ENCODE results near the gene B4GALNT3. TPM values are rescaled to one million over a fixed set of nuclear protein-coding genes. Genes with fewer than 3 reads are reported as not detected.

The B4GALNT3 gene
- total and polyA plus RNA-seq, 2 donors (not counting 1 experiment from before 2014, with no cell fraction given): not detected

- H3K4me2 ChIP-seq (ENCODE audit: extremely low read depth, insufficient read depth, low read length): no peak overlapping the region
- H4K20me1 ChIP-seq (ENCODE audit: control insufficient read depth, extremely low read depth, insufficient read depth, low read length): no peaks in the 10 kb centered on the region
- no peak for TF ChIP-seq CTCF (conservative IDR thresholded peaks at IDR 0.05 in 1 of 2, IDR thresholded peaks at IDR 0.05 in 1 of 2; ENCODE audit: low read depth in 1 of 2, low read length in 2 of 2)
- TF ChIP-seq EZH2 (IDR thresholded peaks at IDR 0.05; ENCODE audit: low read length, missing control alignments): no peak
- H3K27me3 ChIP-seq (ENCODE audit: control insufficient read depth, insufficient read depth, low read length): peaks cover 12% of the 10 kb centered on the region
- no peaks in the 10 kb centered on the region for H3K36me3 ChIP-seq (ENCODE audit: control insufficient read depth, insufficient read depth, low read length)
- no peak overlapping the region for H3K9ac ChIP-seq (ENCODE audit: insufficient read depth, low read length)
- no peaks in the 10 kb centered on the region for H3K79me2 ChIP-seq (ENCODE audit: control insufficient read depth, insufficient read depth, low read length)
- H3K4me1 ChIP-seq (ENCODE audit: control insufficient read depth, extremely low read depth, insufficient read depth, low read length): no peaks in the 10 kb centered on the region
- DNase-seq (ENCODE audit: low read depth in 2 of 2): no peak
- no peak overlapping the region for H2AFZ ChIP-seq (ENCODE audit: low read length)
- H3K27ac ChIP-seq (ENCODE audit: insufficient read depth, low read length): no peak overlapping the region
- H3K4me3 ChIP-seq (replicated peaks in 1 of 4; ENCODE audit: control extremely low read depth in 1 of 4, insufficient read depth in 1 of 4, low read depth in 3 of 4, low read length in 4 of 4): no peak overlapping the region
- H3K9me3 ChIP-seq (ENCODE audit: control insufficient read depth, insufficient read depth, low read depth, low read length): no peaks in the 10 kb centered on the region
Observed at GRCh38 chr12:517538-517937, 57.8 kb downstream of the B4GALNT3 start.

DNA sequence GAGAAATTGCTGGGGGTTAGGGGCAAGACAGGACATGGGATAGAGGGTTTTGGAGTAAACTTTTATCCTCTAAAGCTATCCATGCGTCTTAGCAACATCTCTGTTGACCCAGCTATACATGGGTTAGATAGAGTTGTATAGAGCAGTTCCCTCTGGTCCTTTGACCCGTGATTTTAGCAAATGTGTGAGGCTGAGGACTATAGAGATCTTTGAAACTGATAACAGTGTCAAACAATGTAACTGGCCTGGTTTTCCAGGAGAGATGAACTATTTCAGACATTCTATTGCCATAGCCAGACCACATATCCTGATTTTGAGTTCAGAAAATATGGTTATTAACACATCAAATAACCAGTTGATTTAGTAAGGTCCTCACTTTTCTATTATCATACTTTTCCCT, 60.4 kb downstream of the B4GALNT3 start:
- H3K27me3 ChIP-seq (ENCODE audit: control insufficient read depth, insufficient read depth, low read length): peaks cover 12% of the 10 kb centered on the region

GRCh38 chr12:522692-523378, 63.1 kb downstream of the B4GALNT3 start:
- TF ChIP-seq CTCF (conservative IDR thresholded peaks at IDR 0.05 in 1 of 2, IDR thresholded peaks at IDR 0.05 in 1 of 2; ENCODE audit: low read depth in 1 of 2, low read length in 2 of 2): no peak
- TF ChIP-seq EZH2 (IDR thresholded peaks at IDR 0.05; ENCODE audit: low read length, missing control alignments): no peak
- peaks cover 10% of the 10 kb centered on the region for H3K27me3 ChIP-seq (ENCODE audit: control insufficient read depth, insufficient read depth, low read length)

More for the DNA sequence above, 60.4 kb downstream of the B4GALNT3 start:
- Histone ChIP-seq H4K20me1 (ENCODE audit: control insufficient read depth, extremely low read depth, insufficient read depth, low read length) (no peaks in the 10 kb centered on the region), H3K4me1 (ENCODE audit: control insufficient read depth, extremely low read depth, insufficient read depth, low read length) (no peaks in the 10 kb centered on the region), H3K4me3 (replicated peaks in 1 of 4; ENCODE audit: control extremely low read depth in 1 of 4, insufficient read depth in 1 of 4, low read depth in 3 of 4, low read length in 4 of 4) (no peak overlapping the region), H3K4me2 (ENCODE audit: extremely low read depth, insufficient read depth, low read length) (no peak overlapping the region), H3K36me3 (ENCODE audit: control insufficient read depth, insufficient read depth, low read length) (no peaks in the 10 kb centered on the region), H3K79me2 (ENCODE audit: control insufficient read depth, insufficient read depth, low read length) (no peaks in the 10 kb centered on the region), H3K27ac (ENCODE audit: insufficient read depth, low read length) (no peak overlapping the region), H3K9me3 (ENCODE audit: control insufficient read depth, insufficient read depth, low read depth, low read length) (no peaks in the 10 kb centered on the region), H3K9ac (ENCODE audit: insufficient read depth, low read length) (no peak overlapping the region), H2AFZ (ENCODE audit: low read length) (no peak overlapping the region)
- TF ChIP-seq EZH2 (IDR thresholded peaks at IDR 0.05; ENCODE audit: low read length, missing control alignments) (no peak), CTCF (conservative IDR thresholded peaks at IDR 0.05 in 1 of 2, IDR thresholded peaks at IDR 0.05 in 1 of 2; ENCODE audit: low read depth in 1 of 2, low read length in 2 of 2) (no peak)
- no peak for DNase-seq (ENCODE audit: low read depth in 2 of 2)

More at GRCh38 chr12:522692-523378, 63.1 kb downstream of the B4GALNT3 start:
- Histone ChIP-seq H3K9me3 (ENCODE audit: control insufficient read depth, insufficient read depth, low read depth, low read length) (no peaks in the 10 kb centered on the region), H3K4me1 (ENCODE audit: control insufficient read depth, extremely low read depth, insufficient read depth, low read length) (no peaks in the 10 kb centered on the region), H3K4me2 (ENCODE audit: extremely low read depth, insufficient read depth, low read length) (no peak overlapping the region), H3K4me3 (replicated peaks in 1 of 4; ENCODE audit: control extremely low read depth in 1 of 4, insufficient read depth in 1 of 4, low read depth in 3 of 4, low read length in 4 of 4) (no peak overlapping the region), H3K9ac (ENCODE audit: insufficient read depth, low read length) (no peak overlapping the region), H2AFZ (ENCODE audit: low read length) (no peak overlapping the region), H3K27ac (ENCODE audit: insufficient read depth, low read length) (no peak overlapping the region), H3K79me2 (ENCODE audit: control insufficient read depth, insufficient read depth, low read length) (no peaks in the 10 kb centered on the region), H4K20me1 (ENCODE audit: control insufficient read depth, extremely low read depth, insufficient read depth, low read length) (no peaks in the 10 kb centered on the region), H3K36me3 (ENCODE audit: control insufficient read depth, insufficient read depth, low read length) (no peaks in the 10 kb centered on the region)
- DNase-seq (ENCODE audit: low read depth in 2 of 2): no peak

Data from fibroblast of lung (primary cell).